HG03175 (cell line): ENCODE measurements around the gene PRG3.
"Not testable (repeated sequence)": the region's sequence is repeated elsewhere in the genome, so short reads cannot be mapped to it uniquely, and the experiment has no call there.

Experiments used
- ATAC-seq: cut with Tn5 transposase; IDR thresholded peaks from one replicate; pipeline ENCODE4 v1.9.1; 2021; ENCODE audit warnings: mild to moderate bottlenecking, moderate library complexity; ENCODE audit not compliant: unreplicated experiment

The PRG3 gene

GRCh38 chr11:57409321-57410100 lies 28.6 kb upstream of the PRG3 start:
- no peak for ATAC-seq

DNA sequence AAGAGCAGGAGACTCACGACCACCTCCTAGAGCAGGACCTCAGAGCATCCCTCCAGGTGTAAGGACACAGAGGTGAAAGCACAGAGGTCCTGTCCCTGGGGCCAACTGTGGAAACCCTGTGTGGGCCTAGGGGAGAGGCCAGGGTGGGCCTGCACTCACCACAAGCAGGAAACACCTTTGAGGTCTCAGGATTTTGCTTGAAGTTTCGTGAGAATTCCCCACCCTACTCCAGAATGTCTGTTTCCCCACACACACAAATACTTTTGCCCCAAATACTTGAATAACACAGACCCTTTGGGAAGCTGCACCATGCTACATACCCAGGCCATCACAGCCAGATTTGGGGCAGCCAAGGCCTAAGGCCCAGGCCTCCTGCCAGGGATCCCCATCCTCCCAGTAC lies 27.8 kb upstream of the PRG3 start:
- no peak for ATAC-seq

DNA sequence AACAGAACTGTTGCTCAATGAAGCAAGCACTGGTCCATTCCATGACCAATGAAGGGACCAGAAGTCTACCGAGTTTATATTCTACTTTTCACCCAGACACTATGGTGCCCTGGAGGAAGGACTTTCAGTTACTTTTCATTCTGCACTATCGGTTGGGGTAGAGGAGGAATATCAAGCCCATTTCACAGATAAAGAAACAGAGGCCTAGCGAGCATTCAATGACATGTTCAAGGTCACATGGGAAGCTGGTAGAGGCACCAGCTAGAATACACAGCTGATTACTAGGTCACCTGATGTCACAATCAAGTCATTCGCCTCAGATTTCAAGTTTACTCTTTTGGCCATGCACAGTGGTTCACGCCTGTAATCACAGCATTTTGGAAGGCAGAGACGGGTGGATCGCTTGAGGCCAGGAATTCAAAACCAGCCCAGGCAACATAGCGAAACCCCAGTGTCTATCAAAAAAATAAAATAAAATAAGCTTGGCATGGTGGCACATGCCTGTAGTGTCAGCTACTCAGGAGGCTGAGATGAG lies 27.1 kb upstream of the PRG3 start:
- ATAC-seq: no peak

DNA sequence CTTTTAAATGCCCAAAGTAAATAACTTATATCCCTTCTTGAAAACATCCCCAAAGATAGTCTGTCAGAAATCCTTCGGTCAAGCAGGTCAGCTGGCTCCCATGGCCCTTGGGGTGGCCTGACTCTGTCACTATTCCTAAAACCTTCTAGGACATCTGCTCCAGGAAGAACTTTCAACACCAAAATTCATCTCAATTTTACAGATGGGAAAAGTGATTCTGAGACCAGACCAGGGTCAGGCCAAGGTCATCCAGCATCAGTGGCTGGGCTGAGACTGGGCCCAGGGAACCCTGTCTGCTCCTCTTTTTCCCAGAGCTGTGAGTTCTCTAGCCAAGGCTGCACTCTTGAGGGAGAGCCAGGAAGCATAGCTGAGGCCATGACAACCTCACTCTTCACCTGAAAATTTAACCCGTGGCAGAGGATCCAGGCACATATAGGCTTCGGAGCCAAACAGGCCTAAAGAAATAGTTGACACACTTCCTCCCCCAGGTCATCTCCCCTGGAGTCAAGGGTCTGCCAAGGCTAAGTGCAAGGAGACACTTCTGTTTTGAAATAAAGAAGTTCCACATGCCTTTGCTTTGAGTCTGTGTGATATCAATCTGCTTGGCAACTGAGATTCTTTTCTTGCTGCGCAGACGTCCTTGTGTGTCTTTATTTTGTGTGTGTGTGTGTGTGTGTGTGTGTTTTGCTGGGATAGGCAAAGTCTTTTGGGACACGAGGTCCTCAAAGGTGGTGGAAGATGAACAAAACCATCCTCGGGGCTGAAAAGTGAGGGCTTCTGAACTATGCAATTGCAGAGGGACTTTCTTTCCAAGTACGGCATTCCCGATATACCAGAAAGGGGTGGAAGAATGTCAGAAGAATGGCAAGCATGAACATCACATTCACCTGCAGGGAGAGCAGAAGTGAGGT lies 26.3 kb upstream of the PRG3 start:
- ATAC-seq: no peak

- peak; percentile 88 for ATAC-seq
Observed at GRCh38 chr11:57406337-57406904, 25.5 kb upstream of the PRG3 start.

DNA sequence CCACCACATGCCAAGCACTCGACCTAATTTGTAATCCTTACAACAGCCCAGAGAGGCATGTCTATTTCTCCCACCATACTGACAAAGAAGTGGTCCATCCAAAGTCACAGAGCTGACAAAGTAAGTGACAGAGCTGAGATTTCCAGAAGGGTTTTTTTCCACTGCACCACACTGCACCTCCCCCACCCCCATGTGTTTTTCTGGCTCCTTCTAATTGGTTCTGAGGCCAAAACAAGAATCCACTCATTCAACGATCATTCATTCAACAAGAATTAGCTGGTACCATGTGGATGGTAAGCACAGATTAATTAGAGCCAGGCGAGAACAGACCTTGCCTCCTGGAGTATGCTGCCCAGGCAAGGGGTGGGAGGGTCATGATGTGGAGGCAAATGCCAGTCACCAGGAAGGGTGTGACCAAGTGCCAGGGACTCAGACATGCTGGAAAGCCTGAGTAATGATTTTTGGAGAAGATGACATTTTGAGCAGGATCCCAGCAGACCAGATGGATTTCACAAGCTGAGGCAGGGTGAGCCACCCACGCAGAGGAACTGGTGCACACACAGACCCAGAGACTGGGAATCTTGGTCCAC lies 24.4 kb upstream of the PRG3 start:
- ATAC-seq: no peak

DNA sequence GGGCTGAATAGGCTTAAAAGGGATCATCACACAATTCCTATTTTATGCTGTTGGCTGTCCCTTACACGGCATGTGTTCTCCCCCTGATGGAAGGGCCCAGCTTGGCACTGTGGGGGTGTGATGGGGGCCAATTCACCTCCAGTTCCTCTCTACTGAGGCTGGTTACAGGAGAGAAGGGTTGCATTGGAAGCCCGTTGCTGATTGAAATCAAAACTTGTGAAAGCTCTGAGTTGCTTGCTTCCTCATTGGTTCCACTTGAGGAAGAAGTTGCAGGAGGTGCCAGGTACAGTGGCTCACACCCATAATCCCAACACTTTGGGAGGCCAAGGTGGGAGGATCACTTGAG lies 22.8 kb upstream of the PRG3 start:
- no peak for ATAC-seq

GRCh38 chr11:57403003-57403801 lies 22.3 kb upstream of the PRG3 start:
- ATAC-seq: not testable (repeated sequence)

- no peak for ATAC-seq
Observed at GRCh38 chr11:57402188-57403002, 21.4 kb upstream of the PRG3 start.

GRCh38 chr11:57399972-57400578 lies 19.1 kb upstream of the PRG3 start:
- no peak for ATAC-seq

DNA sequence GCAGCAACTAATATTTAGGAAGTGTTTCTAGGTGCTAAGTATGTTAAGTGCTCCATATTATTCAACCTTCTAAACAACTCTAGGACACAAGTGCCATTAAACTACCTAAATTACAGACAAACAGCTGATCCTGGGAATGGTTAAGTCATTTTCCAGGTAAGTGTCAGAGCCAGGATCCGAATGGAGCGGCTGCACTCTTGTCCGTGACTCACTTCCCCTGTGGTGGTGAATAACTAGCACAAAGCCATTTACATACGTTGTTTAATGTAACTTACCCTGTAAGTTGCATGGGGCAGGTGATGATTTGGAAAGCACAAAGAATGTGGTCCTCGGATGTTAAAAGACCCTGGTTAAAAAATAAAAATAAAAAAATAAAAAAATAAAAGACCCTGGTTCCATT lies 18.3 kb upstream of the PRG3 start:
- no peak for ATAC-seq

- no peak for ATAC-seq
Observed at GRCh38 chr11:57397394-57397990, 16.5 kb upstream of the PRG3 start.

GRCh38 chr11:57396744-57397143 lies 15.8 kb upstream of the PRG3 start:
- no peak for ATAC-seq

- no peak for ATAC-seq
Observed at GRCh38 chr11:57395905-57396623, 15.1 kb upstream of the PRG3 start.

GRCh38 chr11:57394203-57394965 lies 13.4 kb upstream of the PRG3 start:
- no peak for ATAC-seq

- no peak for ATAC-seq
Observed at GRCh38 chr11:57392763-57393105, 11.8 kb upstream of the PRG3 start.

GRCh38 chr11:57392066-57392762 lies 11.3 kb upstream of the PRG3 start:
- ATAC-seq: no peak
